GM12878 (cell line): Measurements from ENCODE around the gene ICA1L. TPM values are rescaled to one million over a fixed set of nuclear protein-coding genes. Genes with fewer than 3 reads are reported as not detected.

Experiments used
- ATAC-seq: fragments of 200-7000 bp; cut with Tn5 transposase; 3 replicates; pipeline ENCODE4 v1.9.1; 2020; ENCODE audit warnings: mild to moderate bottlenecking, moderate library complexity
- BruUV-seq: library from RNA; stranded (reverse); fragments of 400-500 nt; replicated peaks from 2 replicates; lab custom pipeline; 2021; lab: Mats Ljungman, UMichigan
- CTCF ChIA-PET: fragments of 300-600 bp; sonication (Branson Sonifier 250); formaldehyde crosslinking; extraction: SDS; loops from one replicate; lab custom pipeline; 2021; ENCODE audit warnings: inconsistent platforms; lab: Yijun Ruan, JAX
- POLR2A ChIA-PET: fragments of 350-600 bp; formaldehyde crosslinking; extraction: SDS; loops from one replicate; lab custom pipeline; 2021; ENCODE audit warnings: inconsistent platforms; lab: Charles Lee
- RAD21 ChIA-PET: fragments of 300-600 bp; sonication (Branson Sonifier 250); formaldehyde crosslinking; loops from one replicate; lab custom pipeline; 2023; ENCODE audit warnings: antibody characterized with exemption; ENCODE audit not compliant: unreplicated experiment; lab: Charles Lee
- SMC1A ChIA-PET: fragments of 300-600 bp; sonication (Branson Sonifier 250); formaldehyde crosslinking; loops from one replicate; lab custom pipeline; 2023; ENCODE audit not compliant: unreplicated experiment, uncharacterized antibody; lab: Charles Lee
- DNase-seq: peaks from one replicate; pipeline ENCODE4 v3.0.0-alpha.2; 2011; ENCODE audit warnings: low read depth, low spot score
- FAIRE-seq: peaks from 3 replicates; lab custom pipeline; 2011; peaks lifted over from hg19 to GRCh38; lab: Jason Lieb, UNC
- H2AFZ ChIP-seq: 2 replicates; pipeline ENCODE4 v1.6.0; 2011; ENCODE audit warnings: low read depth, low read length, control low read depth; ENCODE audit not compliant: control insufficient read depth
- H3K27ac ChIP-seq: 2 replicates; pipeline ENCODE4 v1.5.1; 2011; ENCODE audit warnings: control low read depth; ENCODE audit not compliant: control insufficient read depth, insufficient read depth
- H3K27me3 ChIP-seq, 2 experiments: replicated peaks in 1 of 2; 2 replicates each; pipeline versions ENCODE4 v1.6.0 to v1.6.1; 2011; ENCODE audit warnings: low read length in 1 of 2; ENCODE audit not compliant: control insufficient read depth in 2 of 2, insufficient read depth in 2 of 2
- H3K36me3 ChIP-seq, 2 experiments: 2 replicates each; pipeline ENCODE4 v1.5.1; 2011; ENCODE audit warnings: low read length in 1 of 2; ENCODE audit not compliant: control insufficient read depth in 2 of 2, insufficient read depth in 2 of 2
- H3K4me1 ChIP-seq: 2 replicates; pipeline ENCODE4 v1.6.1; 2011; ENCODE audit warnings: mild to moderate bottlenecking, low read length, moderate library complexity, mixed read lengths; ENCODE audit not compliant: control insufficient read depth, insufficient read depth
- H3K4me2 ChIP-seq: 2 replicates; pipeline ENCODE4 v1.6.0; 2011; ENCODE audit warnings: control low read depth; ENCODE audit not compliant: control insufficient read depth, insufficient read depth
- H3K4me3 ChIP-seq: fragments of 200-600 bp; sonication (generic); 2 replicates; pipeline ENCODE4 v1.5.1; 2016
- H3K79me2 ChIP-seq: 2 replicates; pipeline ENCODE4 v1.6.0; 2011; ENCODE audit warnings: low read length; ENCODE audit not compliant: control insufficient read depth, insufficient read depth
- H3K9ac ChIP-seq: 2 replicates; pipeline ENCODE4 v1.8.0; 2011; ENCODE audit warnings: low read length, control low read depth, mixed read lengths; ENCODE audit not compliant: control insufficient read depth, insufficient read depth
- H3K9me3 ChIP-seq: replicated peaks from 3 replicates; pipeline ENCODE4 v1.5.1; 2011; ENCODE audit warnings: mild to moderate bottlenecking, low read length; ENCODE audit not compliant: control insufficient read depth, insufficient read depth
- H4K20me1 ChIP-seq: 2 replicates; pipeline ENCODE4 v1.6.0; 2011; ENCODE audit not compliant: control insufficient read depth, insufficient read depth
- BCL3 ChIP-seq: IDR thresholded peaks from 2 replicates; pipeline ENCODE4 v1.6.1; 2011; ENCODE audit warnings: borderline replicate concordance, low read depth, mild to moderate bottlenecking, moderate library complexity, low read length; ENCODE audit not compliant: insufficient read depth, poor library complexity, severe bottlenecking
- JUNB ChIP-seq: IDR thresholded peaks from 2 replicates; pipeline ENCODE4 v1.6.1; 2016; ENCODE audit warnings: antibody characterized with exemption, mild to moderate bottlenecking
- NR2F1 ChIP-seq: fragments of 450-650 bp; conservative IDR thresholded peaks from 2 replicates; pipeline ENCODE4 v1.6.1; 2017; ENCODE audit warnings: mild to moderate bottlenecking
- RB1 ChIP-seq: fragments of 450-650 bp; formaldehyde crosslinking; IDR thresholded peaks from 2 replicates; pipeline ENCODE4 v1.6.1; 2017; ENCODE audit warnings: mild to moderate bottlenecking, borderline replicate concordance
- RFX5 ChIP-seq: IDR thresholded peaks from 2 replicates; pipeline ENCODE4 v1.6.1; 2011; ENCODE audit warnings: low read depth, low read length, improper control_type of control experiment
- SPI1 ChIP-seq: IDR thresholded peaks from 2 replicates; pipeline ENCODE4 v1.6.1; 2011; ENCODE audit warnings: low read depth, mild to moderate bottlenecking, low read length, moderate library complexity, borderline replicate concordance; ENCODE audit not compliant: insufficient read depth
- WRNIP1 ChIP-seq: IDR thresholded peaks from 2 replicates; pipeline ENCODE4 v1.6.1; 2011; ENCODE audit warnings: low read depth, low read length, improper control_type of control experiment, borderline replicate concordance
- ZSCAN29 ChIP-seq: fragments of 450-650 bp; IDR thresholded peaks from 2 replicates; pipeline ENCODE4 v1.6.1; 2017; ENCODE audit warnings: mild to moderate bottlenecking, moderate library complexity
- WGBS: methylation state at CpG from one replicate; pipeline ENCODE4 v1.1.6; 2016; ENCODE audit warnings: low lambda C conversion rate; ENCODE audit not compliant: insufficient replicate concordance, insufficient coverage; ENCODE audit errors: missing lambda C conversion rate; 5-methylcytosine and 5-hydroxymethylcytosine counted together
- in situ Hi-C: fragments of 300-500 bp; cut with MboI; formaldehyde crosslinking; loops from 9 replicates; pipeline ENCODE4 v1.14.3; 2018; ENCODE audit warnings: mixed read lengths
- intact Hi-C: fragments of 100-400 bp; cut with micrococcal nuclease; formaldehyde crosslinking; loops from one replicate; pipeline ENCODE4 v1.14.2; 2022; ENCODE audit not compliant: unreplicated experiment
- polyA plus RNA-seq, 11 experiments: library from polyadenylated mRNA; depleted of rRNA in 4 of 11; unstranded in 6 of 11; stranded (reverse) in 5 of 11; fragments of >200 nt; fragmentation: Nextera tagmentation in 4 of 11; fragmentation: Illumina TruSeq in 1 of 11; extraction: Ambion mirVana in 4 of 11; extraction: Trizol in 1 of 11; gene quantifications; 1 replicate in 1 of 11; 2 replicates in 10 of 11; pipeline versions ENCODE4 v1.2.1 to v1.2.3, GENCODE V29; 2011 to 2016; ENCODE audit warnings: inconsistent platforms in 2 of 11, missing spikeins in 2 of 11, low read depth in 1 of 11
- total RNA-seq, 4 experiments: library from RNA; depleted of rRNA in 3 of 4; stranded (reverse); fragments of >200 nt in 3 of 4; fragmentation: Illumina TruSeq in 1 of 4; extraction: Trizol in 1 of 4; gene quantifications; 2 replicates each; pipeline versions ENCODE4 v1.2.1 to v1.2.3, GENCODE V29; 2013 to 2021

Gene ICA1L
- total and polyA plus RNA-seq, 10 of the 15 experiments (the other 5 are each of a cell fraction or from before 2014, with no cell fraction given), result 0.85 to 7.4 (median 3.6) TPM

GRCh38 chr2:202778217-202778616, 93.3 kb downstream of the ICA1L start:
- no peak overlapping the region for H3K27ac ChIP-seq
- H3K36me3 ChIP-seq, result no peaks in the 10 kb centered on the region
- no peak overlapping the region for H3K4me2 ChIP-seq
- H3K27me3 ChIP-seq, result no peaks in the 10 kb centered on the region
- no peaks in the 10 kb centered on the region for H4K20me1 ChIP-seq
- POLR2A ChIA-PET, result interaction anchor here (0.5 to 0.6 kb wide), 2 partner anchors 32 to 102 kb away, joined by 3 to 6 read pairs; no protein-coding TSS in a partner anchor
- ATAC-seq, result 0 out of 3 replicates have a peak, but pooled peaks have one; percentile 8
- TF ChIP-seq ZSCAN29, result no peak
- TF ChIP-seq NR2F1, result no peak
- no peak for TF ChIP-seq WRNIP1
- TF ChIP-seq BCL3, result no peak
- TF ChIP-seq RB1, result no peak
- TF ChIP-seq SPI1, result no peak
- TF ChIP-seq JUNB, result peak; percentile 22
- no peak for TF ChIP-seq RFX5
- TF ChIP-seq, all 136 proteins: peak for 1
- H3K9ac ChIP-seq, result no peak overlapping the region
- H3K4me3 ChIP-seq, result no peak overlapping the region
- SMC1A ChIA-PET, result no interaction called here
- BruUV-seq, result no TSS peak
- CTCF ChIA-PET, result interaction anchor here (1.5 kb wide), 1 partner anchor 189 kb away, joined by 6 read pairs; no protein-coding TSS in a partner anchor
- 94% methylated on average over 2 of the region's 2 CpGs for WGBS
- FAIRE-seq, result no peak
- H3K4me1 ChIP-seq, result peaks cover 3% of the 10 kb centered on the region; the same call in 1 of the 2 replicates
- RAD21 ChIA-PET, result no interaction called here
- DNase-seq, result no peak
- in situ Hi-C loops, result no loop called here
- H3K9me3 ChIP-seq, result no peaks in the 10 kb centered on the region
- no peak overlapping the region for H2AFZ ChIP-seq
- no peaks in the 10 kb centered on the region for H3K79me2 ChIP-seq
- intact Hi-C loops, result no loop called here
